Right ventricle myocardium inferior (tissue), 1 donor: ENCODE data around the gene PAFAH1B2. TPM values are rescaled to one million over a fixed set of nuclear protein-coding genes. Genes with fewer than 3 reads are reported as not detected.
"Not testable (repeated sequence)": the region's sequence is repeated elsewhere in the genome, so short reads cannot be mapped to it uniquely, and the experiment has no call there.

ENCODE experiments used
- ATAC-seq: fragments of 200-7000 bp; cut with Tn5 transposase; one replicate; pipeline ENCODE4 v1.9.1; 2020; ENCODE audit warnings: mild to moderate bottlenecking, moderate library complexity
- DNase-seq: peaks from one replicate; pipeline ENCODE4 v3.0.0; 2021; ENCODE audit errors: missing footprints
- intact Hi-C: fragments of 100-400 bp; cut with DNase I; formaldehyde crosslinking; loops from one replicate; pipeline ENCODE4 v1.11.0; 2022
- total RNA-seq: library from RNA; stranded (reverse); fragmentation: NEBNext Ultra II Directional; extraction: Animal tissue kit (Norgen Biotek cat#: 25700); gene quantifications from one replicate; pipeline ENCODE4 v1.2.1, GENCODE V29; 2021
- donor health status: DM: no; HTN: yes; CAD: no; lungs with severe emphysema.

Gene PAFAH1B2
- total RNA-seq, 1 donor from 2014 or later, result 52.3 TPM

DNA sequence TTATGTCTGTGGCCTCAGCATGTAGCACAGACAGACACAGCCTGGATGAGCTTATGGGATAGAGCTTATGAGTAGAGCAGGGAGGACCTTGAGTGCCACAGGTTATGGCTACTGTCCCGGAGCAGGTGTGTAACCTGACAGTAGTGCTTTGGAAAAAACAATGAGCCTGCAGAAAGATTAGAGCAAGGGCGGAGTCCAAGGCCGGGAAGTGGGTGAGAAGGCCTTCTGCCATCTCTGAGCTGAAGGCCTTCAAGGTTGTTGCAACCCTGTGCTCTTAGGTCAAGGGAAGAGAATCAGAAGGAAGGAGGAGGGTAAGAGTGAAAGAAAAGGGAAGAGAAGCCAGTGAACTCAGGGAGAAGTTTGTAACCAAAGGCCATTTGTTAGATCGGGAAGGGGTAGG is 51.2 kb downstream of the PAFAH1B2 start:
- DNase-seq, result no peak
- intact Hi-C loops, result no loop called here
- no peak for ATAC-seq

GRCh38 chr11:117195761-117196160 is 51.7 kb downstream of the PAFAH1B2 start:
- DNase-seq (peak; percentile 53), ATAC-seq (no peak)
- intact Hi-C loops, result no loop called here

DNA sequence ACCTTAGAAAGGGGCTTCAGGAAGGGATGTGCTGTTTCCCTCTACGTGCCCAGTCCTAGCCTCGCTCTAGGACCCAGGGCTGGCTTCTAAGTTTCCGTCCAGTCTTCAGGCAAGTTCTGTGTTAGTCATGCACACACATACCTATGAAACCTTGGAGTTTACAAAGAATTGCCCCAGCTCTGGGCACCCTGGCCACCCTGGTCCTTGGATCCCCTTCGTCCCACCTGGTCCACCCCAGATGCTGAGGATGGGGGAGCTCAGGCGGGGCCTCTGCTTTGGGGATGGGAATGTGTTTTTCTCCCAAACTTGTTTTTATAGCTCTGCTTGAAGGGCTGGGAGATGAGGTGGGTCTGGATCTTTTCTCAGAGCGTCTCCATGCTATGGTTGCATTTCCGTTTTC is 52.9 kb downstream of the PAFAH1B2 start:
- DNase-seq (no peak), ATAC-seq (no peak)
- intact Hi-C loops, result no loop called here

- DNase-seq, result peak; percentile 72
- ATAC-seq, result no peak
- intact Hi-C loops, result loop anchor here (2.0 kb wide), 1 partner anchor 21 kb away; no protein-coding TSS in a partner anchor
These were observed 53.7 kb downstream of the PAFAH1B2 start for GRCh38 chr11:117197516-117198456.

GRCh38 chr11:117198613-117199012 is 54.5 kb downstream of the PAFAH1B2 start:
- intact Hi-C loops, result loop anchor here (2.0 kb wide), 1 partner anchor 20 kb away; no protein-coding TSS in a partner anchor
- DNase-seq (no peak), ATAC-seq (peak; percentile 0)

GRCh38 chr11:117199053-117199915 is 55.2 kb downstream of the PAFAH1B2 start, which contains the start of gene TAGLN:
Gene TAGLN (plus strand): TSS chr11:117199370. CDS start chr11:117203014, 3,644 bp downstream.
- DNase-seq (peak; percentile 79), ATAC-seq (peak; percentile 77)
- intact Hi-C loops, result loop anchor here (2.0 kb wide), 1 partner anchor 20 kb away; no protein-coding TSS in a partner anchor

GRCh38 chr11:117199916-117200812 is 56.1 kb downstream of the PAFAH1B2 start:
- no peak for ATAC-seq
- intact Hi-C loops, result loop anchor here (2.0 kb wide), 1 partner anchor 19 kb away; no protein-coding TSS in a partner anchor
- no peak for DNase-seq

GRCh38 chr11:117200813-117201657 is 56.9 kb downstream of the PAFAH1B2 start:
- ATAC-seq (no peak), DNase-seq (peak; percentile 53)
- intact Hi-C loops, result no loop called here

DNA sequence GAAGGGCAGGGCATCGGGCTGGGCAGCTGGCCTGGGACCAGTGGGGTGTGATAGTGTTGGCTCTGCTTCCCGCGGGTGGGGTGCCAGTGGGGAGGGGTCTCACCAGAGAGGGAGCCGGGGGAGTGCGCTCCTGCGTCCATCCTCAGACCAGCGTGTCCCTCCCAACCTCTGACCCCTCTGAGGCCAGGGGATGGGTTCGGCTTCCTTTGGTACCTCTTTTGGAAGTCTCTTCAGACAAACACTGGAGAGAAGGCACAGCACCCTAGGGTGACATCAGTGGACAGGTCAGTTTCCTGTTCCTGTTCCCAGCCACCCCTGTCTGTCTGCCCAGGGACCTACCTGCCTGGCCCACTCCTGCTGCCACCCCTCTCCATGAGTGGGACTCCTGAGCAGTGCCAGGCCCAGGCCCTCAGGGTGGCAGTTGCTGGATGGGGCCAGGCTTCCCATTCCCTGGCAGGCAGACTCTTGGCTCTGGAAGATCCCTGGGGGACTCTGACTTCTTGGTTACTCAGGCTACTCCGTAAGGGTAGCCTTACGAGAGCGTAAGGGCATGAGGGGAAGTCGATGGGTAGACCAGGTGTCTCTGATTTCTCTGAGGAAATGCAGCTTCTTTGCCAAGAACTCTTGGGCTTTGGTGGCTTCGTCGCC is 57.7 kb downstream of the PAFAH1B2 start:
- ATAC-seq, result no peak
- intact Hi-C loops, result no loop called here
- DNase-seq, result peak; percentile 71

GRCh38 chr11:117202386-117203068 is 58.4 kb downstream of the PAFAH1B2 start:
- peak; percentile 34 for DNase-seq
- ATAC-seq, result no peak
- intact Hi-C loops, result no loop called here

GRCh38 chr11:117203069-117203407 is 59.0 kb downstream of the PAFAH1B2 start:
- ATAC-seq (no peak), DNase-seq (peak; percentile 41)
- intact Hi-C loops, result no loop called here

- no peak for ATAC-seq
- DNase-seq, result peak; percentile 57
- intact Hi-C loops, result loop anchor here (5.0 kb wide), 1 partner anchor 72 kb away; no protein-coding TSS in a partner anchor
These were observed 60.4 kb downstream of the PAFAH1B2 start for GRCh38 chr11:117204283-117205080.

DNA sequence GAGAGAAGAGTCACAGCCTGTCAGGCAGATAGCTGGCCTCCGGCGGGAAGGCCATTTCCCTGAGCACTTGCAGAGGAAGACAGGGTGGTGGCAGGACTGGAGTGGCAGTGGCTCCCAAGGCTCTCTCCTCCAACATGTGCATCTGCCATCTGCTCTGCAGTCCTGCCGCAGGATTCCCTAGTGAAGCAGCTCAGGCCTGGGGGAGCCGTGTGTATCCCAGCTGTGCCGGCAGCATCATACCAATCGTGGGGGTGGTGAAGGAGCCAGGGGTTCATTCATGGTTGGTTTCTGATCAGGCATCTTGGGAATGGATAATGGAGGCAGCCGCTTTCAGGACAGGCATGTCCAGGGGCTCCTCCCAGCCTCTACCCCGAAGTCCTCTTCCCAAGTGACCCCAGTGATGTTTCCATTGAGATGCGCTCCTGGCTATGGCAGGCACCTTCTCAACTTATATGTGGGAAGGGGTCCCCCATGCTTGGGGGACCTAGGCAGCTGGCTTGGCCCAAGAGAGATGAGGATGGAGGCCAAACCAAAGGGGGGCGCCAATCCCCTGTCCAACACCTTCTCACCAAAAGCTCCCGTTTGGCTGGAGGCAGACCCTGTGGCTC is 61.2 kb downstream of the PAFAH1B2 start:
- ATAC-seq, result no peak
- intact Hi-C loops, result loop anchor here (5.0 kb wide), 1 partner anchor 73 kb away; no protein-coding TSS in a partner anchor
- peak; percentile 46 for DNase-seq

DNA sequence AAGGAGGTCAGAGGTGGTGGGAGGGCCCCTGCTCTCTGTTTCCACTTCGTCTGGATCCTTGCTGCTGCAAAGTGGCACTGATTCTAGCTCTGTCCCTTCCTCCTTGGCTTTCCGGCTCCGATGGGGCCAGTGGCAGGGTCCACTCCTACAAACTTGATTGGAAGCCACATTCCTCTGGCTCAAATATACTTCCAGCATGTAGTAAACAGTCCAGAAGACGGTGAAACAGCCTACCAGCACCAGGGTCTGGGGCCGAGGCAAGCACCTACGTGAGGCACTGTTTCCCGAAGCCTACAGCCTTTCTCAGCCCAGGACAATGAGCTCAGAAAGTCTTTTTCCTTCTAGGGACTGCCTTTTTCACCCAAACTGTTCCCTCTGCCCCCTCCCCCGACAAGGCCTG is 62.0 kb downstream of the PAFAH1B2 start:
- not testable (repeated sequence) for DNase-seq, ATAC-seq
- intact Hi-C loops, result loop anchor here (5.0 kb wide), 1 partner anchor 74 kb away; no protein-coding TSS in a partner anchor

DNA sequence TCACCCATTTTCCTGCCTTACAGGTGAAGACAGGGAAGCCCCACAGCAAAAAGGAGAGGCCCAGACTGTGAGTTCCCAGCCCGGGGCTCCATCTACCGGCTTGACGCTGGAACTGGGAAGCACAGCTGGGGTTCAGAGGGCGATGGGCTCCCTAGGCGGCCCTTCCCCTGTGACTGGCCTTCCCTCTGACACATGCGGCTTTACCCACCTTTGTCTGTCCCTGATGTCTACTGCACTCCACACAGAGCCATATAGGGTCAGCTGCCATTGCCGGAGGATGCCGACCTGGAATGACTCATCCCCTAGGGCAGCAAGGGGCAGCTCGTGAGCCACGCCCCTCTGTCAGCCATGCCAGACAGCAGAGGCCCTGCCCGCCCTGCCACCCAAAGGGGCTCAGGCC is 62.8 kb downstream of the PAFAH1B2 start:
- DNase-seq, result not testable (repeated sequence)
- intact Hi-C loops, result loop anchor here (5.0 kb wide), 1 partner anchor 75 kb away; no protein-coding TSS in a partner anchor
- ATAC-seq, result peak; percentile 10
